Mucosa of descending colon (tissue), 3 donors: ENCODE measurements around the gene DAPK1. TPM values are rescaled to one million over a fixed set of nuclear protein-coding genes. Genes with fewer than 3 reads are reported as not detected.

Experiments
- ATAC-seq: fragments of 200-7000 bp; cut with Tn5 transposase; one replicate; pipeline ENCODE4 v1.9.1; 2020; ENCODE audit warnings: mild to moderate bottlenecking, moderate library complexity
- DNase-seq, 3 donors: peaks; one replicate each; pipeline ENCODE4 v3.0.0-alpha.2; 2020
- H3K36me3 ChIP-seq: fragments of 200-600 bp; one replicate; pipeline ENCODE4 v1.8.0; 2021; ENCODE audit warnings: low read depth, mild to moderate bottlenecking
- H3K4me1 ChIP-seq: fragments of 200-600 bp; one replicate; pipeline ENCODE4 v1.8.0; 2021; ENCODE audit warnings: low read depth, mild to moderate bottlenecking
- H3K4me3 ChIP-seq: fragments of 200-600 bp; one replicate; pipeline ENCODE4 v1.8.0; 2021; ENCODE audit warnings: mild to moderate bottlenecking
- H3K9me3 ChIP-seq: fragments of 200-600 bp; one replicate; pipeline ENCODE4 v1.8.0; 2021; ENCODE audit warnings: mild to moderate bottlenecking
- intact Hi-C, 2 donors: fragments of 100-400 bp; cut with DNase I in 1 of 2; cut with micrococcal nuclease in 1 of 2; formaldehyde crosslinking; loops; one replicate each; pipeline versions ENCODE4 v1.11.0 to v1.11.1; 2022; cut with DNase I, micrococcal nuclease
- total RNA-seq, 3 donors: library from RNA; stranded (reverse); fragmentation: NEBNext Ultra II Directional in 2 of 3; extraction: Animal tissue kit (Norgen Biotek cat#: 25700) in 2 of 3; gene quantifications; one replicate each; pipeline versions ENCODE4 v1.2.1 to v1.2.4, GENCODE V29; 2021 to 2023
- TF ChIP-seq, protein P1 (sequence below): fragments of 200-600 bp; IDR thresholded peaks from one replicate; pipeline ENCODE4 v1.8.0; 2022; ENCODE audit warnings: antibody characterized with exemption, mild to moderate bottlenecking
- donor health status: DM: no; HTN: no; CAD: no; lungs with moderate emphysema.
- donor health status: DM: no; HTN: no; CAD: no.
- donor health status: DM: no; HTN: yes; CAD: no.

Gene DAPK1
- total RNA-seq, 3 donors from 2014 or later, result 22.2 to 98.7 (median 25.9) TPM

DNA sequence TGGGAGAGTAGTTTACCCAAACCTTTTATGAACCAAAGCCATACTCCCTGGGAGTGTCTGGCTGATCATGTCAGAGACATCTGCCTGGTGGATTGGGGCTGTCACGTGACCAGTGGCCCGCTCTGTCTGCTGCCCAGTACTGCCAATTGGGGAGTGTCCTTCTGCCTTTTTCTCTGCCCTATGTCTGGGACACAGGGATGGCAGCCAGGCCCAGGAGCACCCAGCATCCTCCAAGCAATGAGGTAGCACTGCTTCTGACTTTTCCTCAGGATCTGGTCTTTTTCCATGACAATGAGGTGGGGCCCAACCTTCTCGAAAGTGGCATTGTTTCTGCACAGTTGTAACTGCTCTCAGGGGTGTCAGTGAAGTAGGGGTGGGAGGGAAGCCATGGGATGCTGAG lies 21.8 kb downstream of the DAPK1 start:
- Histone ChIP-seq H3K4me3 (no peak overlapping the region), H3K36me3 (no peaks in the 10 kb centered on the region), H3K4me1 (no peaks in the 10 kb centered on the region), H3K9me3 (no peaks in the 10 kb centered on the region)
- no peak for DNase-seq
- no peak for ATAC-seq
- intact Hi-C loops, result no loop called here
- TF ChIP-seq, protein P1, sequence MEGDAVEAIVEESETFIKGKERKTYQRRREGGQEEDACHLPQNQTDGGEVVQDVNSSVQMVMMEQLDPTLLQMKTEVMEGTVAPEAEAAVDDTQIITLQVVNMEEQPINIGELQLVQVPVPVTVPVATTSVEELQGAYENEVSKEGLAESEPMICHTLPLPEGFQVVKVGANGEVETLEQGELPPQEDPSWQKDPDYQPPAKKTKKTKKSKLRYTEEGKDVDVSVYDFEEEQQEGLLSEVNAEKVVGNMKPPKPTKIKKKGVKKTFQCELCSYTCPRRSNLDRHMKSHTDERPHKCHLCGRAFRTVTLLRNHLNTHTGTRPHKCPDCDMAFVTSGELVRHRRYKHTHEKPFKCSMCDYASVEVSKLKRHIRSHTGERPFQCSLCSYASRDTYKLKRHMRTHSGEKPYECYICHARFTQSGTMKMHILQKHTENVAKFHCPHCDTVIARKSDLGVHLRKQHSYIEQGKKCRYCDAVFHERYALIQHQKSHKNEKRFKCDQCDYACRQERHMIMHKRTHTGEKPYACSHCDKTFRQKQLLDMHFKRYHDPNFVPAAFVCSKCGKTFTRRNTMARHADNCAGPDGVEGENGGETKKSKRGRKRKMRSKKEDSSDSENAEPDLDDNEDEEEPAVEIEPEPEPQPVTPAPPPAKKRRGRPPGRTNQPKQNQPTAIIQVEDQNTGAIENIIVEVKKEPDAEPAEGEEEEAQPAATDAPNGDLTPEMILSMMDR, result no peak

DNA sequence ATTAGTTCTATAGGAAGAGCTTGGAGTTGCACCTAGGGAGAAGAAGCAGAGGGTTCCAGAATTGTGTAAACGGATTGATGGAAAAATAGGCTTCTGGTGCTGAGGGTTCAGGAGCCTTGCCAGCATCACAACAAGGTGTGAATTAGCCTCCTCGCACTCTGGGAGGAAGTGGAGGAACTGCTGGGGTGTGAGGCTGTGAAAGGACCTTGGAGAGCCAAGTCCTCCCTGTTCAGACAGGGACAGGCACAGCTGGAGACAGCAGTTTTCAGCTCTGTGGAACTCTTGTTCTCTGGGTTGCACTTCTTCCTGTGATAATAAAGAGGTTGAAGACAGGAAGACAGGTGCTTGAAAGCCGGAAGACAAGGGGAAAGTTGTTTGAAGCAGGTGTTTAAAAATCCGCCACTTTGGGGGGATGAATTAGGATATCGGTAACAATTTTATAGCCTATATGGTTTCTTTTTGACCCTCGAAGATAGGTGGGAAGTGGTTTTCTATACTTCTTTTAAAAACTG lies 22.6 kb downstream of the DAPK1 start:
- intact Hi-C loops, result no loop called here
- H3K36me3 ChIP-seq, result no peaks in the 10 kb centered on the region
- ATAC-seq (no peak), DNase-seq (no peak)
- H3K9me3 ChIP-seq, result no peaks in the 10 kb centered on the region
- TF ChIP-seq, protein P1, result no peak
- no peak overlapping the region for H3K4me3 ChIP-seq
- no peaks in the 10 kb centered on the region for H3K4me1 ChIP-seq

DNA sequence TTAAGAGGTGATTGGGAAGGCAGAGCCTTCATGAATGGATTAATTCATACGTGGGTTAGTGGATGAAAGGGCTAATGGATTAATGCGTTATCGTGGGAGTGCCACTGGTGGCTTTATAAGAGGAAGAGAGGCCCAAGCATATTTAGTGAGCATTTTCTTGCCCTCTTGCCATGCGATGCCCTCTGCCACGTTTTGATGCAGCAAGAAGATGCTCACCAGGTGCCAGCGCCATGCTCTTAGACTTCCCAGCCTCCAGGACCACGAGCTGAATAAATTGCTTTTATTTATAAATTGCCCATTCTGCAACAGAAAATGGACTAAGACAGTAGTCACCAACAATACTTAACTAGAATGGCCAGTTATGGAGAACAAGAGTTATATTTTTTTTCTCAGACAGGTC lies 24.2 kb downstream of the DAPK1 start:
- no peaks in the 10 kb centered on the region for H3K36me3 ChIP-seq
- ATAC-seq (no peak), DNase-seq (no peak)
- H3K9me3 ChIP-seq, result no peaks in the 10 kb centered on the region
- no peak overlapping the region for H3K4me3 ChIP-seq
- H3K4me1 ChIP-seq, result no peaks in the 10 kb centered on the region
- TF ChIP-seq, protein P1, result no peak
- intact Hi-C loops, result no loop called here

- no peaks in the 10 kb centered on the region for H3K9me3 ChIP-seq
- TF ChIP-seq, protein P1, result no peak
- no peaks in the 10 kb centered on the region for H3K4me1 ChIP-seq
- ATAC-seq (no peak), DNase-seq (no peak)
- intact Hi-C loops, result no loop called here
- H3K4me3 ChIP-seq, result no peak overlapping the region
- no peaks in the 10 kb centered on the region for H3K36me3 ChIP-seq
Measured at GRCh38 chr9:87524061-87524460, 26.4 kb downstream of the DAPK1 start.

DNA sequence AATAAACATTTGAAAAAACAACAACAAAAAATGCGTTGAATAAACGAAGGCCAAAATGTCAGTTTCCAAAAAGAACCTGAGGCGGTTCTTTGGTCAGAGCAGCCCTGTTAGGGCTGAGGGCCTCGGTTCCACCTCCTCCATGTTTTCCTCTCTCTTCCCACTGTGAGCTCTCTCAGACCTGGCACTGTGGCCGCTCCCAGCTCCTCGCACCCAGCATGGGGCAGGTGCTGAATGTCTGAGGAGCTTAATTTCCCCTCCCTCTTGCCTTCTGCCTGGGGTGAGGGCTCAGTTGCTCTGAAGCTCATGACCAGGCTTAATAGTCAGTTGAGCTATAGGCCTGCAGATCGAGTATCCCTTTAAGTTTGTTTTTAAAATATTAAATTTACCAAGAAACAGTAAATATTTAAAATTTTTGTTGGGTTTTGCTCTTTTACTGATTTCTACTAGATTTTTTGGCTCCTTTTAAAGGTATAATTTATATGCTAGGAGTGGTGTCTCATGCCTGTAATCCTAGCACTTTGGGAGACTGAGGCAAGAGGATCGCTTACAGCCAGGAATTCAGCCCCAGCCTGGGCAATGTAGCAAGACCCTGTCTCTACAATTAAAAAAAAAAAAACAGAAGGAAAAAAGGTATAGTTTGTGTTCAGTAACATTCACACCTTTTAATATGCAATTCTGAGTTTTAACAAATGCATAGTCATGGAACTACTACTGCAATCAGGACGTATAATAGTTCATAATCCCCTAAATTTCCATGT lies 28.1 kb downstream of the DAPK1 start:
- TF ChIP-seq, protein P1, result no peak
- Histone ChIP-seq H3K4me1 (no peaks in the 10 kb centered on the region), H3K9me3 (no peaks in the 10 kb centered on the region), H3K4me3 (no peak overlapping the region), H3K36me3 (no peaks in the 10 kb centered on the region)
- intact Hi-C loops, result no loop called here
- ATAC-seq (no peak), DNase-seq (no peak)
